BLaER1 treated with 17β-estradiol and CSF1 and Interleukin-3, amounts not matched to agents 10 nM and 100 nM (cell line): Measurements from ENCODE around the gene UROD.
A peak's percentile ranks its signal among the peaks of the same experiment; 100 is the strongest.

ENCODE experiments used
- H3K27ac ChIP-seq, 11 experiments: shearing (Covaris generic); formaldehyde crosslinking; 2 replicates each; pipeline ENCODE4 v1.8.1; 2022
- H3K27me3 ChIP-seq, 11 experiments: shearing (Covaris generic); formaldehyde crosslinking; 2 replicates each; pipeline ENCODE4 v1.8.1; 2022
- H3K36me3 ChIP-seq, 11 experiments: shearing (Covaris generic); formaldehyde crosslinking; 2 replicates each; pipeline ENCODE4 v1.8.1; 2022
- H3K4me1 ChIP-seq, 10 experiments: shearing (Covaris generic); formaldehyde crosslinking; 2 replicates each; pipeline ENCODE4 v1.8.1; 2022
- H3K4me2 ChIP-seq, 11 experiments: shearing (Covaris generic); formaldehyde crosslinking; 2 replicates each; pipeline ENCODE4 v1.8.1; 2022
- H3K4me3 ChIP-seq, 10 experiments: shearing (Covaris generic); formaldehyde crosslinking; 2 replicates each; pipeline ENCODE4 v1.8.1; 2022
- H3K9ac ChIP-seq, 11 experiments: shearing (Covaris generic); formaldehyde crosslinking; 2 replicates each; pipeline ENCODE4 v1.8.1; 2022
- H3K9me3 ChIP-seq, 11 experiments: shearing (Covaris generic); formaldehyde crosslinking; replicated peaks in 1 of 11; 2 replicates each; pipeline ENCODE4 v1.8.1; 2022
- H4K20me1 ChIP-seq, 11 experiments: shearing (Covaris generic); formaldehyde crosslinking; 2 replicates each; pipeline ENCODE4 v1.8.1; 2022
- Cebpa-rat ChIP-seq, 11 experiments: shearing (Covaris generic); IDR thresholded peaks; 2 replicates each; pipeline ENCODE4 v1.8.1; 2022

The UROD gene

DNA sequence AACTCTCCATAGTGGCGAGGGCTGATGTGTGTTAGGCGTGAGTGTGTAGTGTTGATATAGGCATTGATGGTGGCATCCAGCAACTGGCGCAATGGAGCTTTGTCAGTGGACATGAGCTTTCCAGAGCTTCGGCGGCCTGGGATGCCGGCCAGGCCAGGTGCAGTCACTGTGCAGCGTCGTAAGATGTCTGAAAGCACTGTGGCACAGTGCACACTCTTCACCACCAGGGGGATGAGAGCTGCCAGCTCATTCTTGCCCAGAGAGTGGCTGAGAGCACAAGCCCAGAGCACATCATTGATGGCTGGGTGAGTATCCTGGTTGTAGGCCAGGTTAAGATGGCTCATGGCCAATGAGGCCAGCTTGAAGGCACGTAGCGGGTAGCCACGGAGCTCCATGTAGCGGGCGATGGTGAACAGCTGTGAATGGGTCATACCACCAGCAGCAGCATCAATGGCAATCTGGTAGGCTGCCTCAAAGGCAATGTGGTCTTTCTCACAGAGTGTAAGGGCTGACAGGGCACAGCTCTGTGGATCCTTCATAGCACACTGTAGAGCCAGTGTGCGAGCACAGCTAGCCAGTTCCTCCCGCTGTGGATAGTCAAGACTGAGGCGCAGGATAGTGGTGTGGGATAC is 6.7 kb downstream of the UROD start:
- H3K4me2 ChIP-seq: 0 out of 22 replicates have a peak overlapping the region, but pooled peaks of 1 of the 11 experiments have one; percentile 43
- peaks cover 7 to 17% (median 13%) of the 10 kb centered on the region in 11 experiments; a peak in 17 of 22 replicates for H3K36me3 ChIP-seq
- H3K9ac ChIP-seq: no peak overlapping the region
- H3K27me3 ChIP-seq: no peaks in the 10 kb centered on the region
- no peak overlapping the region for H3K4me3 ChIP-seq
- H4K20me1 ChIP-seq: no peaks in the 10 kb centered on the region; a peak in 1 of 22 replicates
- H3K9me3 ChIP-seq: peaks cover 0 to 3% (median 0%) of the 10 kb centered on the region in 11 experiments; a peak in 2 of 22 replicates
- H3K27ac ChIP-seq: no peak overlapping the region
- peaks cover 9 to 15% (median 12%) of the 10 kb centered on the region in 10 experiments for H3K4me1 ChIP-seq
- no peak for TF ChIP-seq Cebpa-rat (IDR thresholded peaks at IDR 0.05)

DNA sequence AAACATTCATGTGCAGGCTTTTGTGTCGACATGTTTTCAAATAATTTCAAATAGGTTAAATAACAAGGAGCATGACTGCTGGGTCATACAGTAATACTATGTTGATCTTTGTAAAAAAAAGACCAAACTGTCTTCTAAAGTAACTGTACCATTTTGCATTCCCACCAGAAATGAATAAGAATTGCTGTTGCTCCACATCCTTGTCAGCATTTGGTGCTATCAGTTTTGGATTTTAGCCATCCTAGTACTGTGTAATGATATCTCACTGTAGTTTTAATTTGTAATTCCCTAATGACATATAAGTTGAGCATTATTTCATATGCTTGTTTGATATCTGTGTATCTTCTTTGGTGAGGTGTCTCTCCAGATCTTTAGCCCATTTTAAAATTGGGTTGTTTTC is 11.6 kb downstream of the UROD start:
- no peak for TF ChIP-seq Cebpa-rat (IDR thresholded peaks at IDR 0.05)
- Histone ChIP-seq H3K9me3 (peaks cover 0 to 5% (median 0%) of the 10 kb centered on the region in 11 experiments; a peak in 2 of 22 replicates), H3K27ac (no peak overlapping the region), H3K9ac (no peak overlapping the region), H3K27me3 (no peaks in the 10 kb centered on the region), H3K4me3 (no peak overlapping the region), H3K36me3 (no peaks in the 10 kb centered on the region), H3K4me1 (peaks cover 0 to 11% (median 6%) of the 10 kb centered on the region in 10 experiments; a peak in 11 of 20 replicates), H4K20me1 (no peaks in the 10 kb centered on the region), H3K4me2 (no peak overlapping the region)

DNA sequence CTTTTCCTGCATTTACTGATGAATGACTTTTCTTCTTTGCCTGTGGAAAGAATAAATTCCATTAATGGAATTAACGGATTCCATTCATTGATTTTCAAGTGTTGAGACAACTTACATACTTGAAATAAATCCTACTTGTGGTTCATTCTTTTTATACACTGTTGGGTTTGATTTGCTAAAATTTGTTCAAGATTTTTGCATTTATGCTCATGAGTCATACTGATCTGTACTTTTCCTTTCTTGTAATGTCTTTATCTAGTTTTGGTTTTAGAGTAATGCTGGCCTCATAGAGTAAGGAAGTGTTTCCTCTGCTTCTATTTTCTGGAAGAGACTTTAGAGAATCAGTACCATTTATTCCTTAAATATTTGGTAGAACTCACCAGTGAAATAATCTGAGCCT is 14.4 kb downstream of the UROD start:
- Histone ChIP-seq H3K36me3 (no peaks in the 10 kb centered on the region), H3K4me1 (no peaks in the 10 kb centered on the region), H3K9me3 (peaks cover 0 to 5% (median 0%) of the 10 kb centered on the region in 11 experiments; a peak in 2 of 22 replicates), H3K4me2 (no peak overlapping the region), H3K27me3 (no peaks in the 10 kb centered on the region), H4K20me1 (no peaks in the 10 kb centered on the region), H3K4me3 (no peak overlapping the region), H3K9ac (no peak overlapping the region), H3K27ac (no peak overlapping the region)
- TF ChIP-seq Cebpa-rat (IDR thresholded peaks at IDR 0.05): no peak

DNA sequence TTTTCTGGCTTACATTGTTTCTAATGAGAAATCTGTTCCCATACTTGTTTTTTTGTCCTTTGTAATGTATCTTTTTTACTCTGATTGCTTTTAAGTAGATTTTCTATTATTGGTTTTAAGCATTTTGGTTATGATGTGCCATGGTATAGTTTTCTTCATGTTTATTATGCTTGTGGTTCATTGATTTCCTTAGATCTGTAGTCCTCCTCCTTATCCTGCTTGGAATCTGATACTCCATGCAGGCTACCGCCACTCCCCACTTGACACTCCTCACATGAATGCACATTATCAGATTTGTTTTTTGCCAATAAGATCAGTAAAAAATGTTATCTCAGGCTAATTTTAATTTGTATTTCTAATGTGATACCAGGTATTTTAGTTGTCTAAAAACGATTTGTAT is 20.8 kb downstream of the UROD start:
- no peaks in the 10 kb centered on the region for H4K20me1 ChIP-seq
- TF ChIP-seq Cebpa-rat (IDR thresholded peaks at IDR 0.05): no peak
- H3K9ac ChIP-seq: no peak overlapping the region
- H3K27ac ChIP-seq: no peak overlapping the region
- no peaks in the 10 kb centered on the region for H3K9me3 ChIP-seq
- no peaks in the 10 kb centered on the region for H3K36me3 ChIP-seq
- H3K27me3 ChIP-seq: no peaks in the 10 kb centered on the region
- H3K4me2 ChIP-seq: no peak overlapping the region
- peaks cover 0 to 5% (median 0%) of the 10 kb centered on the region in 10 experiments; a peak in 2 of 20 replicates for H3K4me1 ChIP-seq
- no peak overlapping the region for H3K4me3 ChIP-seq

DNA sequence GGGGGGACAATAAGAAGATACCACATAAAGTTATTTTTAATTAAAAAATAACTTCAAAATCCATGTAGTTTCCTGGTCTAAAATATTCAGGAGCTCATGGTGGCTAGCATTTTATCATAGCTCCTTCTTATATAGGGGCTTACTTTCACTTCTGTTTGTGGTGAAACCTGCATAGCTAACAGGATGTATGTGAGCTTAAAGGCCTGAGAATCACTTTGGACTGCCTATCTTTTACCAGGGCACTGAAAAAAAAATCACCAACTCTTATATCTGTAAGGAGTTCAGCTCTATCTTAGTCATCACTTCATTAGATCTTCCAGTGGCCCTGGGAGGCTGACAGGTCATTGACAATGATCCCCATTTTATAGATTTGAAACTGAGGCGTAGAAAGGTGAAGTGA is 21.3 kb downstream of the UROD start:
- Histone ChIP-seq H3K27ac (no peak overlapping the region), H3K4me3 (no peak overlapping the region), H3K4me1 (peaks cover 0 to 5% (median 0%) of the 10 kb centered on the region in 10 experiments; a peak in 2 of 20 replicates), H4K20me1 (no peaks in the 10 kb centered on the region), H3K36me3 (no peaks in the 10 kb centered on the region), H3K4me2 (no peak overlapping the region), H3K27me3 (no peaks in the 10 kb centered on the region), H3K9me3 (no peaks in the 10 kb centered on the region), H3K9ac (no peak overlapping the region)
- no peak for TF ChIP-seq Cebpa-rat (IDR thresholded peaks at IDR 0.05)

DNA sequence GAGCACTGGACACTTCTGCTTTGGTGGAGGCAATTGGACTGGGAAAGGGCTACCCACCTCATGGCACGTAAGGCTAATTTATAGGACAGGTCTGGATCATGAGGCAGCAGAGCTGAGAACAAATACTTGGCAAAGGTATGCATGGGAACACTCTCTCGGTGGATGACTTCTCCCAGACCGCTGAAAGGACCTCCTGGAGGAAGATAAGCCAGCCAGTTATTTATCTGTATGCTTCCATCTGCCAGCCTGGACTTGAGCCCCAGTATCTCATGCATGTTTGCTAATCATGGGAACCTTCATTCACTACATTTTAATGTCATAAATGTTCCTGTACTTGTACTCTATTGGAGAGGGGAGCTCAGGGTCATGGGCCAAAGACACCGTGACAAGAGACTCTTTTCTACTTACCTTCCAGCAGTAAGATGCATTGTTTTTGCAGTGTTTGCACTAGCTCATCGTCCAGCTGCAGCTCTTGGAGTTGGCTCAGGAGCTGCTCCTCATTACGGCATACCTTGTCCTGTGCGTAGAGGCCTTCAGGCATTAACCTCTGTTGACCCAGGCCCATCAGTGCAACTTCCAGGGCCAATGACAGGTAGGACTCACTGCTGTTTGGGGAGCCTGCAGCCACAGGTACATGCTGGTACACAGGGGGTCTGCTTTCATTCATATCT is 23.7 kb downstream of the UROD start:
- Histone ChIP-seq H3K9me3 (no peaks in the 10 kb centered on the region), H3K4me3 (no peak overlapping the region), H4K20me1 (no peaks in the 10 kb centered on the region), H3K4me2 (no peak overlapping the region), H3K4me1 (peaks cover 0 to 5% (median 0%) of the 10 kb centered on the region in 10 experiments; a peak in 2 of 20 replicates), H3K9ac (no peak overlapping the region), H3K36me3 (no peaks in the 10 kb centered on the region), H3K27ac (no peak overlapping the region), H3K27me3 (no peaks in the 10 kb centered on the region)
- no peak for TF ChIP-seq Cebpa-rat (IDR thresholded peaks at IDR 0.05)

DNA sequence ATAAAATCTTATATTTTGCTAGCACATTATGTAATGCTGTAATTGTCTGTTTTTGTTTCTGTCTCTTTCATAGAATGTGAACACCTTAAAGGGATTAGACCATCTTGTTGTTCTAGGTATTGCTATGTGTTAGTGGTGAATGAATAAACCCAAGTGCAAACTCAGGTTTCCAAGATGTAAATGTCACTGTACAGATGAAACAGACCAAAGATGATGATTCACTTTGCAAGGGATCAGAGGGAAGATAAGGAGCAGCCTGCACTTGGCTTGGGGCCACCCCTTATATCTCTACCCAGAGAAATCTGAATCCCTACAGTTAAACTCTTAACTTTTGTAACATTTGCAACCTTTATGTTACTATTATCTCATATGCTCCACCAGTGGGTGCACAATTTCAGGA is 25.4 kb downstream of the UROD start:
- Histone ChIP-seq H3K36me3 (no peaks in the 10 kb centered on the region), H3K27me3 (no peaks in the 10 kb centered on the region), H3K4me3 (no peak overlapping the region), H3K9ac (no peak overlapping the region), H3K4me2 (no peak overlapping the region), H3K27ac (no peak overlapping the region), H3K4me1 (peaks cover 0 to 5% (median 0%) of the 10 kb centered on the region in 10 experiments; a peak in 2 of 20 replicates), H4K20me1 (no peaks in the 10 kb centered on the region), H3K9me3 (no peaks in the 10 kb centered on the region)
- TF ChIP-seq Cebpa-rat (IDR thresholded peaks at IDR 0.05): no peak

DNA sequence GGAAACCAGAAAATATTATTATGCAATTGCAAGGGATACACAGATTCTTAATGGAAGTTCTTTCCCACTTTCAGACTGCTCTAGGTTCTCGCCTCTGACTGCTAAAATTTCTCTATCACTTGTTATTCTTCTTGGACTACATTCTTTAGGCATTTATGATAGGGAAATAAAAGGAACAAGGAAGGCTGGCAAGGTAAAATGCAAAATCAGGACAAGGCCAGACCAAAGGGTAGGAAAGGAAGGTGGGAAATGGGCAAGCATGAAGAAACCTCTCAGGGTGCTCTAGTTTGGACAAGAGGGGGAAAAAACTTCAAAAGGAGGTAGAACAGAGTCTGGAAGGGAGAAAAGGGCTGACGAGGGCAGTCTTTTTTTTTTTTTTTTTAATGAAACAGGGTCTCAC is 26.2 kb downstream of the UROD start:
- H3K9me3 ChIP-seq: no peaks in the 10 kb centered on the region

DNA sequence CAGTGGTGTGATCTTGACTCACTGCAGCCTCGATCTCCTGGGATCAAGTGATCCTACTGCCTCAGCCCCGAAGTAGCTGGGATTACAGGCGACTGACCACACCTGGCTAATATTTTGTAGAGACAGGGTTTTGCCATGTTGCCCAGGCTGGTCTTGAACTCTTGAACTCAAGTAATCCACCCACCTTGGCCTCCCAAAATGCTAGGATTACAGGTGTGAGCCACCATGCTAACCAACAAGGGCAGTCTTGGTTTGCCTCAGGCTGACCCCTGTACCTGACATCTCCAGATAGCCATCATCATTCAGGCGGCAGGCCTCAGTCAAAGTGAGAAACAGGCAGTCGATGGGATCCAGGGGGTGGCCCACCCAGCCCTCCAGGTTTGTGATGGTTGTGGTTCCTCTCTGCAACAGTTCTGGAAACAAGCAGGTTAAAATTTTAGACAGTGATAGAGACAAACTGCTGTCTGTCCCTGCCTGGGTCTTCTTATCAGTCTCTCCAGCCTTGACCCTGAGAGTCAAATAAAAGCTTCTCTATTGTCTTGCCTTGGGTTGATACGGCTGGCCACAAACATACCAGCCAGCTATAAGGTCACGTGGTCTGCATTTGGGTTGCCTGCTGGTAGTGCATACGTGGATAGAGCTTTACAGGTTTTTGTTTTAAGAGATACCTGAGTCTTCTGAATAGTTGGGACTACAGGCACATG is 26.8 kb downstream of the UROD start:
- no peaks in the 10 kb centered on the region for H3K9me3 ChIP-seq
- H3K27me3 ChIP-seq: no peaks in the 10 kb centered on the region
- no peaks in the 10 kb centered on the region for H4K20me1 ChIP-seq
- H3K36me3 ChIP-seq: no peaks in the 10 kb centered on the region
- no peak overlapping the region for H3K4me2 ChIP-seq
- no peak overlapping the region for H3K4me3 ChIP-seq
- H3K4me1 ChIP-seq: no peaks in the 10 kb centered on the region
- H3K27ac ChIP-seq: no peak overlapping the region
- H3K9ac ChIP-seq: no peak overlapping the region
- no peak for TF ChIP-seq Cebpa-rat (IDR thresholded peaks at IDR 0.05)

More for the DNA sequence above, 26.2 kb downstream of the UROD start:
- Histone ChIP-seq H3K4me1 (peaks cover 0 to 4% (median 0%) of the 10 kb centered on the region in 10 experiments; a peak in 2 of 20 replicates), H3K36me3 (no peaks in the 10 kb centered on the region), H3K27ac (no peak overlapping the region), H3K27me3 (no peaks in the 10 kb centered on the region), H3K9ac (no peak overlapping the region), H3K4me2 (no peak overlapping the region), H4K20me1 (no peaks in the 10 kb centered on the region), H3K4me3 (no peak overlapping the region)
- no peak for TF ChIP-seq Cebpa-rat (IDR thresholded peaks at IDR 0.05)
